GM12801 (cell line): ENCODE measurements around the gene IL6.

Source experiments
- TF ChIP-seq, protein P1 (sequence below): IDR thresholded peaks from one replicate; pipeline ENCODE4 v1.5.1; 2011; ENCODE audit warnings: control low read depth; ENCODE audit not compliant: insufficient read length; ENCODE audit errors: extremely low read depth

The IL6 gene

DNA sequence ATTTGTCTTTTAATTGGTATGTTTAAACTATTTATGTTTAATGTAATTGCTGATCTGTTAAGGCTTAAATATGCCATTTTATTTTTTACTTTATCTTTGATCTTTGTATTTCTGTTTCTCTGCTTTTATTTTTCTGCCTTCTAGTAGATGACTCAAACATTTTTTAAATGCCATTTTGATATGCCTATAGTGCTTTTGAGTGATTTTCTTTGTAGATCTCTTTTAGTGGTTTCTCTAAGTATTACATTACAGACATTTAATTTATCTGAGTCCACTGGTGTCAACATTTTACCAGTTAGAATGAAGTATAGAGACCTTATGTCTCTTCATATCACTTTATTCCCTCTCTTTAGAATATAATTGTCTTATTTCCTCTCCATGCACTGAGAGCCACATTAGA is 32.7 kb downstream of the IL6 start:
- TF ChIP-seq, protein P1, sequence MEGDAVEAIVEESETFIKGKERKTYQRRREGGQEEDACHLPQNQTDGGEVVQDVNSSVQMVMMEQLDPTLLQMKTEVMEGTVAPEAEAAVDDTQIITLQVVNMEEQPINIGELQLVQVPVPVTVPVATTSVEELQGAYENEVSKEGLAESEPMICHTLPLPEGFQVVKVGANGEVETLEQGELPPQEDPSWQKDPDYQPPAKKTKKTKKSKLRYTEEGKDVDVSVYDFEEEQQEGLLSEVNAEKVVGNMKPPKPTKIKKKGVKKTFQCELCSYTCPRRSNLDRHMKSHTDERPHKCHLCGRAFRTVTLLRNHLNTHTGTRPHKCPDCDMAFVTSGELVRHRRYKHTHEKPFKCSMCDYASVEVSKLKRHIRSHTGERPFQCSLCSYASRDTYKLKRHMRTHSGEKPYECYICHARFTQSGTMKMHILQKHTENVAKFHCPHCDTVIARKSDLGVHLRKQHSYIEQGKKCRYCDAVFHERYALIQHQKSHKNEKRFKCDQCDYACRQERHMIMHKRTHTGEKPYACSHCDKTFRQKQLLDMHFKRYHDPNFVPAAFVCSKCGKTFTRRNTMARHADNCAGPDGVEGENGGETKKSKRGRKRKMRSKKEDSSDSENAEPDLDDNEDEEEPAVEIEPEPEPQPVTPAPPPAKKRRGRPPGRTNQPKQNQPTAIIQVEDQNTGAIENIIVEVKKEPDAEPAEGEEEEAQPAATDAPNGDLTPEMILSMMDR = no peak

DNA sequence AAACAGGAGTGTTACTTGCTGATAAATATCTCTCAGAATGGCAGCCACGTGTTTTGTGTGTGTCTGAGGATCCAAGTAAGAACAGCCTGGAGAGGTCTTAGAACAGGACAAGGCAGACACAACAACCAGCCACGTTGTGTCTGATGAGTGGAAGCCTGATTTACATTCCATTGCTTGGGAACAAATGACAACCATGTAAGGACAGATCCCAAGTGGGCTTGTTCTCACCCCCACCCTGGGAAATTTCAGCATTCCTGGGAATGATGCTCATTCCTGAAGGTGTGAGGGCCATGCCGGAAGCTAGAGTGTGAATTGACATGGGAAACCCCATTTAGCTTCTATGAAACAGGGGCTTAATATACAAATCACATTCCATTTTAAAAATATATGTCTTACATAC is 35.9 kb downstream of the IL6 start:
- TF ChIP-seq, protein P1 = no peak

DNA sequence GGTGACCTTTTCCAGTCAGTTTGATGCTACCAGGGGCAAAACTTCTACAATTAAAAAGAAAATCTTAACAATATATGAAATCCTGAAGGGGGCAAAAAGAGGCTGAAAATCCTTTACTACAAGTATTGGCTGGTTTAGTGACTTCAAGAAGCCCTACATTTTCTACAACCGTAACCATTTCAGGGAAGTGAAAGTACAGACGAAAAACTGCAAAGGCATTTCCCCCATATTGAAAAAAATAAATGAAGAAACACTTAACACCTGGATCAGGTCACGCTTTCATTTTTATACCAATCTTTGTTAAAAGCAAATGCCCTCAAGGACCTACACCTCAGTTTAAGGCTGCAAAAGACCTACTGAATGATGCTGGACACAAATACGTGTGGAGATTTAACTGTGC is 38.6 kb downstream of the IL6 start:
- TF ChIP-seq, protein P1 = no peak

DNA sequence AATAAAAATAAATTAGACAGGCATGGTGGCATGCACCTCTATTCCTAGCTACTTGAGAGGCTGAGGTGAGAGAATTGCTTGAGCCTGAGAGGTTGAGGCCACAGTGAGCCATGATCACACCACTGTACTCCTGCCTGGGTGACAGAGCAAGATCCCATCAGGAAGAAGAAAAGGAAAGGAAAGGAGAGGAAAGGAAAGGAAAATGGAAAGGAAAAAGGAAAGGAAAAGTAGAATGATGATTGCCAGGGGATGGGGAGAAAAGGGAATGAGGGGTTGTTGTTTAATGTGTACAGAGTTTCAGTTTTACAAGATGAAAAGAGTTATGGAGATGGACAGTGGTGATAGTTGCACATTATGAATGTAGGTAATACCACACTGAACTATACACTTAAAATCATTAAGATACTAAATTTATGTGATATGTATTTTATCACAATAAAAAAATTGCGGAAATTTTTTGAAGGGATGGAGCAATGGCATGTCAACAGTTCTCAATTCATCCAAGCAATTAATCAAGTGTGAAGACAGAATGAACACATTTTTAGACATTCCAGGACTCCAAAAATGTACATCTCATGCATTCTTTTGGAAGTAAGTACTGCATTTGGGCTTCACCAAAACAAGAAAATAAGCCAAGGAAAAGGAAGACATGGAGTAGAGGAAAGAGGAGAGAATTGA is 44.3 kb downstream of the IL6 start:
- TF ChIP-seq, protein P1 = no peak

DNA sequence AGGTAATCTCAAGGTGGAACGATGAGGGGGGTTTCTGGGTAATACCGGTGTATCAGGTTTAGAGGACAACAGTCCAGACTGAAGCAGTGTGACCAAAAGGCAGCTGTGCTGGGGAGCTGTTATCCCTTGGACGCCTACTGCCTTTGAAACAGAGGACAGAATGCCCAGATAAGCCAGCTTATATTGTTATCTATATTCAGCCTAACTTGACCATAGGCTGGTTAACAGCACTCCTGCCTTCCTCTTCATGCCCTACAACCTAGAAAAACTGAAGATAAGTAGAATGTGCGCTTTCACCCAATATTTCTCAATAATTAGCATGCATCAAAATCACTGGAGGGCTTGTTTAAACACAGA is 44.9 kb downstream of the IL6 start:
- TF ChIP-seq, protein P1 = no peak

DNA sequence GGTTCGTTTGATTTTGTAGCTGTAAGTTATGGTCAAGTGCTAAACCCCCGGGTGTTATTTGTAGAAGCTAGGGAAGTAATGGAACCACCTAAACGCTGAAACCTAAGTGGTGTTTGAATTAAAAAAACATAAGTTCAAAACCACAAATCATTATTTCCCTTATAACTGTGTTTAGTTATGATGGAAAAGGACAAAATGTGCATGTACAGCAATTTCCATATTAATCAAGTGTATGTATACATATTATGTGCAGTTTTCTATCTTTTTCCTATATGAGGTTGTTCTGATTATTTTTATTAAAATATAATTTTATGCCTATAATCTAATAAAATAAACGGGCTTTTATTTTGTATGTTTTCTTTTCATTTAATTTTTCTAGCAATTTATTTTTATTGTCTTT is 45.9 kb downstream of the IL6 start:
- TF ChIP-seq, protein P1 = no peak

DNA sequence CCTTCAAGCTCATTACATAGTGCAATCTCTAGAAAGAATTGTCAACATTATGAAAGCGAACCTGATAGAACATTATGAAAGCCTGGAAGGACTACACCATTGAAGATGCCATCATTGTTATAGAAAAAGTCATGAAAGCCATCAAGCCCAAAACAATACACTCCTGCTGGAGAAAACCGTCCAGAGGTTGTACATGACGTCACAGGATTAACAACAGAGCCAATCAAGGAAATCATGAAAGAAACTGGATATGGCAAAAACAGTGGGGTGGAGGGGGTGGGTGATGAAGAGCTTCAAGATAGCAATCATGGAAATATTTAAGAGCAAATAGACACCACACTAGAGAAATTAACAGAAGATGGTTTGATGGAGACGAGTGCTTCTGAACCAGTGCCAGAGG is 50.0 kb downstream of the IL6 start:
- TF ChIP-seq, protein P1 = no peak
